Heart left ventricle (tissue), 16 donors: Measurements from ENCODE around the gene STEAP4. TPM values are rescaled to one million over a fixed set of nuclear protein-coding genes. Genes with fewer than 3 reads are reported as not detected.

Experiments used
- ATAC-seq, 4 donors: fragments of 200-7000 bp; cut with Tn5 transposase; one replicate each; pipeline ENCODE4 v1.9.1; 2020 to 2022; ENCODE audit warnings: moderate library complexity in 4 of 4, mild to moderate bottlenecking in 3 of 4, moderate number of reproducible peaks in 1 of 4
- DNase-seq, 5 donors: peaks; one replicate each; pipeline ENCODE4 v3.0.0-alpha.2; 2020
- H3K27ac ChIP-seq, 12 donors: fragments of 200-600 bp; sonication (generic) in 4 of 12; one replicate each; pipeline versions ENCODE4 v1.5.0 to v1.8.0; 2016 to 2022; ENCODE audit warnings: mild to moderate bottlenecking in 2 of 12
- H3K27me3 ChIP-seq, 9 donors: fragments of 200-600 bp; sonication (generic) in 2 of 9; one replicate each; pipeline versions ENCODE4 v1.5.1 to v1.8.0; 2016 to 2022; ENCODE audit warnings: mild to moderate bottlenecking in 3 of 9
- H3K36me3 ChIP-seq, 9 donors: fragments of 200-600 bp; sonication (generic) in 2 of 9; one replicate each; pipeline versions ENCODE4 v1.5.0 to v1.8.0; 2018 to 2022; ENCODE audit warnings: mild to moderate bottlenecking in 2 of 9
- H3K4me1 ChIP-seq, 12 donors: fragments of 200-600 bp; sonication (generic) in 4 of 12; one replicate each; pipeline versions ENCODE4 v1.5.0 to v1.8.0; 2016 to 2022; ENCODE audit warnings: mild to moderate bottlenecking in 3 of 12
- H3K4me3 ChIP-seq, 12 donors: fragments of 200-600 bp; sonication (generic) in 4 of 12; one replicate each; pipeline versions ENCODE4 v1.5.0 to v1.8.0; 2017 to 2022; ENCODE audit warnings: mild to moderate bottlenecking in 9 of 12, moderate library complexity in 4 of 12
- H3K9me3 ChIP-seq, 12 donors: fragments of 200-600 bp; sonication (generic) in 4 of 12; one replicate each; pipeline versions ENCODE4 v1.5.0 to v1.8.0; 2016 to 2022; ENCODE audit warnings: mild to moderate bottlenecking in 1 of 12
- CTCF ChIP-seq, 12 donors: fragments of 200-600 bp; sonication (generic) in 4 of 12; IDR thresholded peaks; one replicate each; pipeline versions ENCODE4 v1.5.0 to v1.8.0; 2018 to 2022; ENCODE audit warnings: antibody characterized with exemption in 12 of 12, mild to moderate bottlenecking in 5 of 12
- POLR2A ChIP-seq, 2 donors: fragments of 450-650 bp; IDR thresholded peaks; one replicate each; pipeline ENCODE4 v1.6.1; 2017; ENCODE audit warnings: antibody characterized with exemption in 2 of 2, mild to moderate bottlenecking in 2 of 2, moderate library complexity in 2 of 2
- WGBS, 4 donors: extraction: QIAGEN DNeasy Blood & Tissue Kit in 2 of 4; methylation state at CpG; one replicate each; pipeline versions ENCODE4 v1.1.5 to v1.1.7; 2013 to 2018; 5-methylcytosine and 5-hydroxymethylcytosine counted together
- intact Hi-C, 10 donors: fragments of 100-400 bp; cut with DNase I; formaldehyde crosslinking; loops; one replicate each; pipeline versions ENCODE4 v1.11.1 to v1.14.2; 2022
- polyA plus RNA-seq, 2 donors: library from polyadenylated mRNA; stranded (reverse); fragments of 200-250 nt; gene quantifications; one replicate each; pipeline ENCODE4 v1.2.3, GENCODE V29; 2013
- total RNA-seq, 9 donors: library from RNA; depleted of rRNA in 2 of 9; stranded (reverse); fragments of >200 nt in 2 of 9; fragmentation: NEBNext Ultra II Directional in 3 of 9; extraction: Animal tissue kit (Norgen Biotek cat#: 25700) in 3 of 9; gene quantifications; one replicate each; pipeline versions ENCODE4 v1.1.0 to v1.2.4, GENCODE V29; 2016 to 2023
- donor health status: ischemic (EF 13 %, LVEDD 7.1; RV severe dilation, severe dysfunction).
- donor health status: healthy with polysubstance abuse.
- donor health status: DM: no; HTN: yes; CAD: no.
- donor health status: DM: no; HTN: no; CAD: no.
- donor health status: ischemic (EF 25% LVEDD 6.9; RV normal size, moderate dysfunction).
- donor health status: ischemic (EF 25% LVEDD 5.7; RV mildly dilated, moderate dysfunction).
- donor health status: healthy.
- donor health status: DM: yes; HTN: yes; CAD: no.
- donor health status: ischemic (EF 35%, LVEDD 5.7; RV mildly dilated, moderate dysfunction).
- donor health status: nonischemic (EF 11% LVEDD 7.7; RV severe dilation, severe dysfunction).
- donor health status: DM: yes; HTN: yes; CAD: no.
- donor health status: PGD.
- donor health status: ischemic (EF 29% LVEDD 5.4; RV normal size, mild dysfunction).
- donor health status: nonischemic (EF 23%, LVEDD 6.1; RV moderate dilation, normal function).

The STEAP4 gene
- total and polyA plus RNA-seq, 11 donors: 6.8 to 47.1 (median 19.0) TPM

DNA sequence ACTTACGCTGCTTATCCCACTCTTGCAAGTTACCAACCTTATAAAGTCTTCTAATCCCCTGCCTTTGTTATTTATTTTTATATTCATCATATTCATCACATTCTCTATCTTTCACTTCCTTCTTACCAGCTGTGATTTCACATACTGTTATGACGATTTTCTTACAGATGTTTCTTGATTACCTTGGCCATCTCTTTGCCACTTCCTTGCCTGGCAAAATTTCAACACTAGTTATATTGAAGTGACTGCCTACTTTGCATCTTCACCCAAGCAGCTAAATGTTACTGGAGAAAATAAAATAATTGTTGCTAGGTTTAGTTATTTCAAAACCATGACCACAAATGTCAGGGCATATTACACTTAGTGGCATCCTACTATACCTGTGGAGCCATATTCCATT is 8.8 kb upstream of the STEAP4 start:
- Histone ChIP-seq H3K4me1 (peaks cover 0 to 64% (median 32%) of the 10 kb centered on the region in 12 donors), H3K4me3 (no peak overlapping the region), H3K9me3 (no peaks in the 10 kb centered on the region), H3K27ac (no peak overlapping the region), H3K36me3 (no peaks in the 10 kb centered on the region), H3K27me3 (no peaks in the 10 kb centered on the region)
- DNase-seq (no peak), ATAC-seq (no peak)
- 75 to 77% (median 76%) methylated on average over 2 of the region's 2 CpGs for WGBS, 4 donors
- no peak for TF ChIP-seq CTCF (IDR thresholded peaks at IDR 0.05)
- TF ChIP-seq POLR2A (IDR thresholded peaks at IDR 0.05): no peak
- intact Hi-C loops: no loop called here

- H3K4me1 ChIP-seq: peaks cover 0 to 70% (median 33%) of the 10 kb centered on the region in 12 donors
- intact Hi-C loops: no loop called here
- ATAC-seq: peak in 3 of 4 donors; percentile 8 to 56 (median 42)
Measured at GRCh38 chr7:88314061-88314491, 7.4 kb upstream of the STEAP4 start.

DNA sequence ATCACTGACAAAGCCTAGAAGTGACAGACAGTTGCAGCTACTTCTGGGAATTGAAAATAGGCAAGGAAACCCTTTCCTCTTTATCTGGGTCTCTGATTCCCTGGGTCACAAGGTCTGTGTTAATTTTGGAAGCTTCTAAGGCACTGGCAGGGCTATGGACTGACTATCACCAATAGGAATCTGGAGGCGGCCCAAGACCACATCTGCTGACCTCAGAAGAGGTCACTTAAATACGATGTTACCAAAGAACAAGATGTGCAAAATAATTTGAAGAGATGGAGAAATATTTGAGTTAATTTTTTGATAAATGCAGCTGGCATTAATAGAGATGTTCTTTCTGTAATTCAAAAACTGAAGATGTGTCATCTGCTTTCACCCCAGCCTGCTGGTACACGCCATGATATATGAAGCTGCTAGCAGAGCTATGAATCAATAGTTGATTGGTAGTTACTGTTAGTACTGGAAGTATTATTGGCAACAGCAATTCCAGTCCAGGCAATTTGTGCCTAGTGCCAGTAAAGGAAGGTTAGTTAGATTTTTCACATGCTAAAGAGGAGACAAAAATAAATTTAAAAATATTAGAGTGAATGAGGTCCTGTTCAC is 5.5 kb upstream of the STEAP4 start:
- no peaks in the 10 kb centered on the region for H3K27me3 ChIP-seq
- intact Hi-C loops: no loop called here
- ATAC-seq: peak; percentile 87 to 94 (median 92)
- H3K4me3 ChIP-seq: no peak overlapping the region
- H3K4me1 ChIP-seq: peaks cover 0 to 65% (median 33%) of the 10 kb centered on the region in 12 donors
- 25 to 45% (median 34%) methylated on average over 3 of the region's 3 CpGs for WGBS, 4 donors
- H3K27ac ChIP-seq: peak overlapping the region; percentile 19 to 76 (median 64)
- TF ChIP-seq POLR2A (IDR thresholded peaks at IDR 0.05): no peak
- TF ChIP-seq CTCF (IDR thresholded peaks at IDR 0.05): no peak
- no peaks in the 10 kb centered on the region for H3K36me3 ChIP-seq
- peak; percentile 74 to 89 (median 78) for DNase-seq
- H3K9me3 ChIP-seq: no peaks in the 10 kb centered on the region

More at GRCh38 chr7:88314061-88314491, 7.4 kb upstream of the STEAP4 start:
- TF ChIP-seq CTCF (IDR thresholded peaks at IDR 0.05): no peak
- no peak overlapping the region for H3K4me3 ChIP-seq
- no peaks in the 10 kb centered on the region for H3K36me3 ChIP-seq
- WGBS, 4 donors: 18 to 35% (median 23%) methylated on average over 4 of the region's 4 CpGs
- H3K27me3 ChIP-seq: no peaks in the 10 kb centered on the region
- no peak for DNase-seq
- no peaks in the 10 kb centered on the region for H3K9me3 ChIP-seq
- H3K27ac ChIP-seq: peak overlapping the region in 8 of 12 donors; percentile 1 to 59 (median 34)

DNA sequence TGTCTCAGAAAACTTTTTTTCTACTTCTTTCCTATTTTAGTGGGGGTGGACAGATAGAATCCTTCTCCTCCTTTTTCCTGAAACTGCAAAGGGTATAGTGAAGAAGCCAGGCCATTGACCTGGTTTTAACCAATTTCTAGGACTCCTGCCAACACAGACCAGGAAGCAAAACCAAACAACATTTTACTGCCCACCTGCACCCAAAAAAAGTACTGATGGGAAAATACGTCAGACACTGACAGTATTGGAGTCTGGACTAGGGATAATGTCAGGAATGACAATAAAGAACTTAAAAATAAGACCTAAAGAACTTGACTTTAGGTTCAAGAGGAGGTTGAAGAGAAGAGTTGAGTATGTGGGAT is 5.0 kb upstream of the STEAP4 start:
- no peak for TF ChIP-seq POLR2A (IDR thresholded peaks at IDR 0.05)
- no peak for TF ChIP-seq CTCF (IDR thresholded peaks at IDR 0.05)
- Histone ChIP-seq H3K27ac (peak overlapping the region; percentile 12 to 76 (median 62)), H3K36me3 (no peaks in the 10 kb centered on the region), H3K9me3 (no peaks in the 10 kb centered on the region), H3K4me1 (peaks cover 0 to 64% (median 33%) of the 10 kb centered on the region in 12 donors), H3K4me3 (no peak overlapping the region), H3K27me3 (no peaks in the 10 kb centered on the region)
- WGBS, 4 donors: 25 to 38% (median 34%) methylated on average over 1 of the region's 1 CpG
- ATAC-seq (peak in 1 of 4 donors; percentile 17), DNase-seq (no peak)
- intact Hi-C loops: no loop called here
